ENCODE results near the gene NPR1. TPM values are rescaled to one million over a fixed set of nuclear protein-coding genes. Genes with fewer than 3 reads are reported as not detected.

The NPR1 gene
- total RNA-seq, 6 donors from 2014 or later = 32.5 to 101 (median 63.0) TPM

DNA sequence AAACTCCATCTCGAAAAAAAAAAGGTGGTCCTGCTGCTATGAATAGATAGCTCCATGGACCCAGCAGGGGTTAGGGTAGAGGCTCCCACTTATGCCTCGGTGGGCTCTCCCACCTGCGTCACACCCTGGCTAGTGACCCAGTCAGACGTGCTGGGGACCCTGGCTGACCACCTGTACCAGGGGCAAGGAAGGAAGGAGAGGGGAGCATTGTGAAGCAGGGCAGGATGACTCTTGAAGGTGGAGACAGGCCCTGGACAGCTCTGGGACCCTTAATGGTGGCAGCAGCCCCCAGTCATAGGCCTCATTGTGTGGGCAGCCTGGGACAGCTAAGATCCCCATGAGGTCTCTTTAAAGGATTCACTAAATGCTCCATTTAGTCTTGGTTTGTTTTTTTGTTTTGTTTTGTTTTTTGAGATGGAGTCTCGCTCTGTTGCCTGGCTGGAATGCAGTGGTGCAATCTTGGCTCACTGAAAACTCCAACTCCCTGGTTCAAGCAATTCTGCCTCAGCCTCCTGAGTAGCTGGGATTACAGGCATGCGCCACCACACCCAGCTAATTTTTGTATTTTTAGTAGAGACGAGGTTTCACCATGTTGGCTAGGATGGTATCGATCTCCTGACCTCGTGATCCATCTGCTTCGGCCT, 30.4 kb upstream of the NPR1 start:
- no peaks in the 10 kb centered on the region for H3K9me3 ChIP-seq
- WGBS, 2 donors = 77 to 83% methylated on average over 7 to 10 of the region's 10 CpGs
- H3K27ac ChIP-seq = peak overlapping the region in 1 of 4 donors; percentile 0
- H3K4me3 ChIP-seq = no peak overlapping the region
- TF ChIP-seq POLR2AphosphoS5 (IDR thresholded peaks at IDR 0.05) = no peak
- TF ChIP-seq EP300 (IDR thresholded peaks at IDR 0.05) = no peak
- no peak for TF ChIP-seq POLR2A (IDR thresholded peaks at IDR 0.05)
- TF ChIP-seq, protein P1, sequence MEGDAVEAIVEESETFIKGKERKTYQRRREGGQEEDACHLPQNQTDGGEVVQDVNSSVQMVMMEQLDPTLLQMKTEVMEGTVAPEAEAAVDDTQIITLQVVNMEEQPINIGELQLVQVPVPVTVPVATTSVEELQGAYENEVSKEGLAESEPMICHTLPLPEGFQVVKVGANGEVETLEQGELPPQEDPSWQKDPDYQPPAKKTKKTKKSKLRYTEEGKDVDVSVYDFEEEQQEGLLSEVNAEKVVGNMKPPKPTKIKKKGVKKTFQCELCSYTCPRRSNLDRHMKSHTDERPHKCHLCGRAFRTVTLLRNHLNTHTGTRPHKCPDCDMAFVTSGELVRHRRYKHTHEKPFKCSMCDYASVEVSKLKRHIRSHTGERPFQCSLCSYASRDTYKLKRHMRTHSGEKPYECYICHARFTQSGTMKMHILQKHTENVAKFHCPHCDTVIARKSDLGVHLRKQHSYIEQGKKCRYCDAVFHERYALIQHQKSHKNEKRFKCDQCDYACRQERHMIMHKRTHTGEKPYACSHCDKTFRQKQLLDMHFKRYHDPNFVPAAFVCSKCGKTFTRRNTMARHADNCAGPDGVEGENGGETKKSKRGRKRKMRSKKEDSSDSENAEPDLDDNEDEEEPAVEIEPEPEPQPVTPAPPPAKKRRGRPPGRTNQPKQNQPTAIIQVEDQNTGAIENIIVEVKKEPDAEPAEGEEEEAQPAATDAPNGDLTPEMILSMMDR (IDR thresholded peaks at IDR 0.05) = no peak
- H3K36me3 ChIP-seq = peaks cover 14 to 41% (median 27%) of the 10 kb centered on the region in 4 donors
- no peaks in the 10 kb centered on the region for H3K27me3 ChIP-seq
- no peak for ATAC-seq (ENCODE audit: low FRiP score in 2 of 2)
- DNase-seq = no peak
- H3K4me1 ChIP-seq = peaks cover 9 to 38% (median 21%) of the 10 kb centered on the region in 4 donors

DNA sequence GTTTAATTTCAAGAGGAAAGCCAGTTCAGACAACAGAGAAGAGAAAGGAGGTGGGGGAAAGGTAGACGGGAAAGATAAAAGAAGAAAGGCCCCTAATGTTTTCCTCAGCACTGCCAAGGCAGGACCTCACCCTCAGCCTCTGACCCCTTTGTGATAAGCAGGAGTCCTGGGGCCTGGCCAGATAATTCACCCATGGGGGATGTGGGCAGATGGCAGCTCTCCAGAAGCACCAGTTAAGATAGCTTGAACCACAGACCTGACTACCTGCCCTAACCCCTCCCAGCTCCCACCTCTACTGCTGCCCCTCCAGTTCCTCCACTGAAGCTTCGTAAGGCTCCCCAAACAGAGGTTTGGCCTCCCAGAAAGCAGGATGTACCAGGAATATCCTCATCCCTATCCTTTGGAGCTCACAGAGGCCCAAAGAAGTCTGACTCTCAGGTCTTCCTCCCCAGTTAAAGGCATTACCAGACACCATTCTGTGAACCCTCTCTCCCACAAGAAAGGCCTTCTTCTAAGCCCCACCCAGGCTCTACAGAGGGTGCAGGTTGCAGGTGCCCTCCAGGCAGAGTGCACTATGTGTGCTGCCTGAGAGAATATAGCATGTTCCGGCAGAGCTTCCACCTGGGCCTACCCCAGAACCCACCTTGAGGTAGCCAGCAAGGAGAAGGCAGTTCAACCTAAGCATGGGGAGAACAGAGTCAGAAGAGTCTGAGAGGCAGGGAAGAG, 29.2 kb upstream of the NPR1 start:
- ATAC-seq (ENCODE audit: low FRiP score in 2 of 2) (no peak), DNase-seq (no peak)
- no peaks in the 10 kb centered on the region for H3K9me3 ChIP-seq
- peaks cover 9 to 29% (median 19%) of the 10 kb centered on the region in 4 donors for H3K36me3 ChIP-seq
- 42 to 50% methylated on average over 3 of the region's 3 CpGs for WGBS, 2 donors
- no peak for TF ChIP-seq POLR2AphosphoS5 (IDR thresholded peaks at IDR 0.05)
- TF ChIP-seq POLR2A (IDR thresholded peaks at IDR 0.05) = no peak
- TF ChIP-seq, protein P1 (IDR thresholded peaks at IDR 0.05) = no peak
- no peak overlapping the region for H3K4me3 ChIP-seq
- peak overlapping the region in 1 of 4 donors; percentile 28 for H3K27ac ChIP-seq
- no peaks in the 10 kb centered on the region for H3K27me3 ChIP-seq
- peaks cover 6 to 33% (median 17%) of the 10 kb centered on the region in 4 donors for H3K4me1 ChIP-seq

DNA sequence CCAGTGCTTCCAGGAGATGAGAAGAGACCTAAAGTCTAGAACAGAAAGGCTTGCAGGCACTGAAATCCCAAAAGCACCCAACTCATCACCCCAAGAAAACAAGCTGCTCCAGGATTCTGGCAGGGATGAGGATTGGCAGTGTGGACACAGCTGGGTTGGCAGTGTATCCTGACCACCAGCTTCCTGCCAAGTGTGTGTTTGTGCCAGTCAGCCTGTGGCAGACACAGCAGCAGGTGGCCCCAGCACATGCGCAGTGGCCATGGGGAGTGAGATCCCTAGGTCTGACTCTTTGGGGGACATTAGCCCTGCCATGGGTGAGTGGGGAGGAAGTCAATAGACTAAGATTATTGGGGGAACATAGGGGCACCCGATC, 28.6 kb upstream of the NPR1 start:
- Histone ChIP-seq H3K4me1 (peaks cover 6 to 33% (median 17%) of the 10 kb centered on the region in 4 donors), H3K4me3 (no peak overlapping the region), H3K9me3 (no peaks in the 10 kb centered on the region), H3K36me3 (peaks cover 9 to 24% (median 16%) of the 10 kb centered on the region in 4 donors), H3K27me3 (no peaks in the 10 kb centered on the region), H3K27ac (no peak overlapping the region)
- DNase-seq (no peak), ATAC-seq (ENCODE audit: low FRiP score in 2 of 2) (no peak)
- TF ChIP-seq POLR2A (IDR thresholded peaks at IDR 0.05) = no peak
- no peak for TF ChIP-seq EP300 (IDR thresholded peaks at IDR 0.05)
- TF ChIP-seq, protein P1 (IDR thresholded peaks at IDR 0.05) = no peak
- TF ChIP-seq POLR2AphosphoS5 (IDR thresholded peaks at IDR 0.05) = no peak
- 73 to 89% methylated on average over 2 of the region's 2 CpGs for WGBS, 2 donors

DNA sequence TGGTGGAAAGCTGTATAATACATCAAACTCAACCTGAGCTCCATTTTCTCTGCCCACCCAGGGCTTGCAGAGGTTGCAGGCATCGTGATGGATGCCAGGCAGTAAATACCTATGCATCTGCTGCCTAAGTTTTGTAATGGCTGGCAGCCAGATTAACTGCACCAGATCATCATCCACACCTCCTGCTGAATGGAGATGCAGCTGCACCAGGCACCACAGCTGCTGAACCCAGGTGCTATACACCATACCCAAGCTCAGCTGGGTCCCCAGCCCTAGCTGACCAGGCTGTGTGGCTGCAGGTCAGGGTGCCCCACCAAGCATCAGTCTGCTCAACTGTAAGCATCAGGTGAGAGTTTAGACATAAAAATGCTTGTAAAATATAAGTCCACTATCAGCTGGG, 26.7 kb upstream of the NPR1 start:
- H3K27me3 ChIP-seq = no peaks in the 10 kb centered on the region
- H3K9me3 ChIP-seq = no peaks in the 10 kb centered on the region
- H3K27ac ChIP-seq = no peak overlapping the region
- no peak for DNase-seq
- WGBS, 2 donors = 63 to 90% methylated on average over 1 of the region's 1 CpG
- peaks cover 6 to 23% (median 16%) of the 10 kb centered on the region in 4 donors for H3K4me1 ChIP-seq
- no peak for ATAC-seq (ENCODE audit: low FRiP score in 2 of 2)
- peaks cover 0 to 4% (median 2%) of the 10 kb centered on the region in 4 donors for H3K36me3 ChIP-seq
- TF ChIP-seq, protein P1 (IDR thresholded peaks at IDR 0.05) = no peak
- TF ChIP-seq POLR2AphosphoS5 (IDR thresholded peaks at IDR 0.05) = no peak
- no peak for TF ChIP-seq EP300 (IDR thresholded peaks at IDR 0.05)
- no peak for TF ChIP-seq POLR2A (IDR thresholded peaks at IDR 0.05)
- no peak overlapping the region for H3K4me3 ChIP-seq
